Measurements from ENCODE around the gene SLC44A1. TPM values are rescaled to one million over a fixed set of nuclear protein-coding genes. Genes with fewer than 3 reads are reported as not detected.

SLC44A1 gene
- total RNA-seq, 6 experiments from 2014 or later: 46.6 to 66.3 (median 56.0) TPM

DNA sequence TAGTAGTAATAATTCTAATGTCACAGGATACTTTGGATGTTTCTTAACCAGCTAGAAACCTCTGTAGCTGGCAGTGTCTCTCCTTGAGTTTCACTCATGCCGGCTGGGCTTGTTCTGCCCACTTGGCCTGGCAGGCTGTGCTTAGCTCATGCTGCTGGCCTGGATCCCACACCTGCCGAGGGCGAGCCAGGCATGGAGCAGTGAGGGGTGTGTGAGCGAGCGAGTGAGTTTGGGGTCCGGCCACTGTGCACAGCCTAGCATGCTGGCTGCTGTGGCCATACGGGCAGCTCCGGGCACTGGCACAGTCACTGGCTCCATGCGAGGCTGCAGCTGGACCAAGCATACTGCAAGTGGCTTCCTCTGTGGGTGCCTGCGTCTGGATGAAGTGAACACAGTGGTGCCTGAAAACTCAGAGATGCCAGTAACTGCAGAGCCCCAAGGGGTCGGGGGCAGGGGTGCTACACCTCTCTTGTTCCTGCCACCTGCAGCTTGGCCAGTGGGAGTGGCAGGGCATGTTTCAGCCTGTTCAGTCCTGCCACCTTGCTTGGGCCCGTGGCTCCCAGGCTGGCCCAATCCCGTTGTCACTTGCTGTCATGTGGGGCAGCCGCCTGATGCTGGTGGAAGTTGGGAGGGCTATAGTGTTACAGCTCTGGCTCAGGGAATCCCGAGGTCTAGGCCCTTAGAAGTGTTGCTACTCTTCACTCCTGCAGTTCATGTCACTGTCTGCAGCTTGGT is 213.3 kb downstream of the SLC44A1 start:
- Mint-ChIP-seq H3K27me3 (ENCODE audit: insufficient read depth) (no peaks in the 10 kb centered on the region), H3K36me3 (ENCODE audit: low read depth) (peaks cover 13% of the 10 kb centered on the region), H3K9me3 (peaks cover 6% of the 10 kb centered on the region; the same call in 1 of the 2 replicates), H3K4me3 (no peak overlapping the region), H3K4me1 (ENCODE audit: low read depth) (peaks cover 50% of the 10 kb centered on the region), H3K27ac (no peak overlapping the region)
- TF ChIP-seq, protein P1, sequence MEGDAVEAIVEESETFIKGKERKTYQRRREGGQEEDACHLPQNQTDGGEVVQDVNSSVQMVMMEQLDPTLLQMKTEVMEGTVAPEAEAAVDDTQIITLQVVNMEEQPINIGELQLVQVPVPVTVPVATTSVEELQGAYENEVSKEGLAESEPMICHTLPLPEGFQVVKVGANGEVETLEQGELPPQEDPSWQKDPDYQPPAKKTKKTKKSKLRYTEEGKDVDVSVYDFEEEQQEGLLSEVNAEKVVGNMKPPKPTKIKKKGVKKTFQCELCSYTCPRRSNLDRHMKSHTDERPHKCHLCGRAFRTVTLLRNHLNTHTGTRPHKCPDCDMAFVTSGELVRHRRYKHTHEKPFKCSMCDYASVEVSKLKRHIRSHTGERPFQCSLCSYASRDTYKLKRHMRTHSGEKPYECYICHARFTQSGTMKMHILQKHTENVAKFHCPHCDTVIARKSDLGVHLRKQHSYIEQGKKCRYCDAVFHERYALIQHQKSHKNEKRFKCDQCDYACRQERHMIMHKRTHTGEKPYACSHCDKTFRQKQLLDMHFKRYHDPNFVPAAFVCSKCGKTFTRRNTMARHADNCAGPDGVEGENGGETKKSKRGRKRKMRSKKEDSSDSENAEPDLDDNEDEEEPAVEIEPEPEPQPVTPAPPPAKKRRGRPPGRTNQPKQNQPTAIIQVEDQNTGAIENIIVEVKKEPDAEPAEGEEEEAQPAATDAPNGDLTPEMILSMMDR (IDR thresholded peaks at IDR 0.05): no peak
- DNase-seq: no peak

DNA sequence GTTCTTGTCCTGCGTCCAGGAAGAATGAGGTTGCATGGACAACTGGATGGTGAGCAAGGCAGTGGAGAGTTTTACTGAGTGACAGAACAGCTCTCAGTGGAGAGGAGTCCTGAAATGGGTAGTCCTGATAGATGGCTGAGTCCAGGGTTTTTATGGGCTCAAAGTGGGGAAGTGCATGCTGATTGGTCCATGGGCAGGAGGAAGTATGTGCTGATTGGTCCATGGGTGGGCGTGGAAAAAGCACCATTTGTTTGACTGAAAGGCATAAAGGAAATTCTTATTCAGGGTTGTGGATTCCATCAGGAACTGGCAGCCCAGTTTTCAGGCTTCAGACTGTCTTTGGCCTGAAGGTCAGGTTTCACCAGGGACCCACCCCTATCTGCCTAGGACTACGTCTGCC is 214.0 kb downstream of the SLC44A1 start:
- TF ChIP-seq, protein P1 (IDR thresholded peaks at IDR 0.05): no peak
- DNase-seq: no peak
- peaks cover 13% of the 10 kb centered on the region for H3K36me3 Mint-ChIP-seq (ENCODE audit: low read depth)
- no peak overlapping the region for H3K4me3 Mint-ChIP-seq
- no peak overlapping the region for H3K27ac Mint-ChIP-seq
- H3K27me3 Mint-ChIP-seq (ENCODE audit: insufficient read depth): no peaks in the 10 kb centered on the region
- H3K4me1 Mint-ChIP-seq (ENCODE audit: low read depth): peaks cover 48% of the 10 kb centered on the region
- peaks cover 6% of the 10 kb centered on the region; the same call in 1 of the 2 replicates for H3K9me3 Mint-ChIP-seq

DNA sequence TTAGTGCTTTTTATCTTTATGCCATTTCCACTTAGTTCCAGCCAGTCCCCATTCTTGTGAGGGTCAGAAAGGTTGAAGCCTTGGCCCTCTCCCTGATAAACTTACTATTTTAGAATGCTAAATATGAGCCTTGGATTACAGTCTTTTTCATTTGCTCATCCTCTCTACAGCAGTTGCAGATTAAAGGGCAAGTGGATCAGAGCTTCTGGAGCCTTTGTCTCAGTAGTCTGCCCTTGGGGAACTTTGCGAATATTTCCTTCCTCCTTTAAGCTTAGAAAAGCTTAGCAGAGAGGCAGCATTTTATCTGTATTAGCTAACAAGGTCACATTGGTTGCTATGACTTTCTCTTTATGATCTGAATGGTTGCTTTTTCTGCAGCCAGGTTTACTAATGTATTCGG is 214.9 kb downstream of the SLC44A1 start:
- Mint-ChIP-seq H3K27ac (no peak overlapping the region), H3K4me3 (no peak overlapping the region), H3K36me3 (ENCODE audit: low read depth) (peaks cover 19% of the 10 kb centered on the region), H3K9me3 (peaks cover 6% of the 10 kb centered on the region; the same call in 1 of the 2 replicates), H3K4me1 (ENCODE audit: low read depth) (peaks cover 48% of the 10 kb centered on the region), H3K27me3 (ENCODE audit: insufficient read depth) (no peaks in the 10 kb centered on the region)
- no peak for DNase-seq
- TF ChIP-seq, protein P1 (IDR thresholded peaks at IDR 0.05): no peak

DNA sequence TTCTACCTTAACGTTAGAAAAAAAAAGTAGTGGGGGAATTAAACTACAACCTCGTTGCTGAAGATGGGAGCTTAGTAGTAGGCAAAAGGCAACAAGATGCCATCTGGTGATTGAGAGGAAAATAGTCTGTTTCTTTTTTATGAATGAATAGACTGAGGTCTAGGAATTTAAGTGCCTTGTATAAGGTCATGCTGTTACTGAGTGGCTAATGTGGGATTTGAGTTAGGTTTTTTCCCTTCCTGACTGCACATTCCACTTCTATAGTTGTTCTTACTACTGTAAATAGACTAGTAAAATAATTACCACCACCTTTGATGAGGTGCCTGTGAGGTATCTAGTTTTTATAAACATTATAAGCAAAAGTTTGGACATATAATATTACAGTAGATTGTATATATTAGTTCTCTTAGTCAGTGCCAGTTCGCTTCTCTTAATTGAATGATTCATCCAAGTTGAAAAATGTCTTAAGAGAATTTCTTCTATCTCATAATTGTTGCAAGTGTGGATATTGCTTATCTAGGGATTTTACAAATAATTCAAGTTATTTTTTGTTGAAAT is 222.5 kb downstream of the SLC44A1 start:
- TF ChIP-seq, protein P1 (IDR thresholded peaks at IDR 0.05): no peak
- Mint-ChIP-seq H3K4me3 (no peak overlapping the region), H3K27me3 (ENCODE audit: insufficient read depth) (no peaks in the 10 kb centered on the region), H3K36me3 (ENCODE audit: low read depth) (peaks cover 54% of the 10 kb centered on the region), H3K4me1 (ENCODE audit: low read depth) (peaks cover 24% of the 10 kb centered on the region), H3K9me3 (no peaks in the 10 kb centered on the region), H3K27ac (peak overlapping the region; percentile 59)
- no peak for DNase-seq

DNA sequence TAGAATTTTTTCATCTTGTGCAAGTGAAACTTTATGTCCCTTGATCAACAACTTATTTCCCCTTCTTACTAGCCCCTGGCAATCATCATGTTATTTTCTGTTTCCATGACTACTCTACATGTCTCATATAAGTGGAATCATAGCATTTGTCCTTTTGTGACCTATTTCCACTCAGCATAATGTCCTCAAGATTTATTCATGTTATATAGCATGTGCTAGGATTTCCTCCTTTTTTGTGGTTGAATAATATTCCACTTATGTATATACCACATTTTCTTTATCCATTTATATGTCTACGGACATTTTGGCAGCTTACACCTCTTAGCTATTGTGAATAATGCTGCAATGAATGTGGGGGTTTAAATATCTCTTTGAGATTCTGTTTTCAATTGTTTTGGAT is 224.4 kb downstream of the SLC44A1 start:
- H3K9me3 Mint-ChIP-seq: no peaks in the 10 kb centered on the region
- no peak for DNase-seq
- no peaks in the 10 kb centered on the region for H3K27me3 Mint-ChIP-seq (ENCODE audit: insufficient read depth)
- H3K4me3 Mint-ChIP-seq: no peak overlapping the region
- TF ChIP-seq, protein P1 (IDR thresholded peaks at IDR 0.05): no peak
- H3K36me3 Mint-ChIP-seq (ENCODE audit: low read depth): peaks cover 51% of the 10 kb centered on the region
- peaks cover 24% of the 10 kb centered on the region for H3K4me1 Mint-ChIP-seq (ENCODE audit: low read depth)
- H3K27ac Mint-ChIP-seq: no peak overlapping the region

All from HFFc6 (cell line).